VCaP (cell line): ENCODE measurements around the gene PRKG2.
"Not testable (repeated sequence)": the region's sequence is repeated elsewhere in the genome, so short reads cannot be mapped to it uniquely, and the experiment has no call there.

Source experiments
- H3K27ac ChIP-seq: fragments of 450-650 bp; 2 replicates; pipeline ENCODE4 v1.5.1; 2017
- CTCF ChIP-seq: fragments of 450-650 bp; conservative IDR thresholded peaks from 2 replicates; pipeline ENCODE4 v1.5.1; 2017; ENCODE audit warnings: mild to moderate bottlenecking, moderate library complexity

The PRKG2 gene

DNA sequence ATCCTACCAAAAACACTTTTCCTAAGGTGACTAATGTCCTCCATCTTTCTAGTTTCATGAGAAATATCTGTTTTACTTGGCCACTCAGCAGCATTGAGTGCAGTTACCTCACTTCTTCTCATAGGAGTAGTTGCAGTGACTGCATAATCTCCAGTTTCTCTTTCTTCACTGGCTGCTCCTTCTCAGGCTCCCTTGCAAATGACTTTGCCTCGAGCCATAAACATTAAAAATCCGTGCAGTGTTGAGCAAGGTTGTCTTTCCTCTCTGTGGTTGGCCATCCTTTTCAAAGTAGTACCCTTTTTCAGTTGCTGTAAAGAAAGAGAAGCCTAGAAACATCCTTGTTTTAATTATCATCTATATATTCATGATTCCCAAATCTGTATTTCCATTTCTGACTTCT is 10.2 kb upstream of the PRKG2 start:
- no peak for TF ChIP-seq CTCF
- no peak overlapping the region for H3K27ac ChIP-seq

GRCh38 chr4:81222082-81222472 is 7.1 kb upstream of the PRKG2 start:
- not testable (repeated sequence) for H3K27ac ChIP-seq

- TF ChIP-seq CTCF = no peak
- H3K27ac ChIP-seq = no peak overlapping the region
Observed at GRCh38 chr4:81221303-81222081, 6.5 kb upstream of the PRKG2 start.

DNA sequence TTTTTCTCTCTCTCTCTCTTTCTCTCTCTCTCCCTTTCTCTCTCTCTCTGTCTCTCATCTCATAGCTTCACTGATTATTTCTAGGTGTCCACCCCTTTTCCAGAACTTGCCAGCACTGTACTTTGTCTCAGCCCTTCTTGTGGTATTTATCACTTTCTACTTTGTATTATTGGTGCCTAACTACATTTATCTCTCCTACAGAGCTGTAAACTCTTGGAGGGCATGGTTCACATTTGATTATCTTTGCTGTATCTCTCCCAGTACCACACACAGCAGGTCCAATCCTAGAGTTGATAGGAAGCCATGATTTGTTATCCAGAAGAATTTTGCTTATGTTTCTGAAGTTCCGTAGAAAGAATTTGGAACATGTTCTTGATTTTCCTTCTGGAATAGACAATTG is 5.2 kb upstream of the PRKG2 start:
- H3K27ac ChIP-seq = no peak overlapping the region
- TF ChIP-seq CTCF = no peak

GRCh38 chr4:81218206-81218605 is 3.2 kb upstream of the PRKG2 start:
- no peak for TF ChIP-seq CTCF
- H3K27ac ChIP-seq = no peak overlapping the region

DNA sequence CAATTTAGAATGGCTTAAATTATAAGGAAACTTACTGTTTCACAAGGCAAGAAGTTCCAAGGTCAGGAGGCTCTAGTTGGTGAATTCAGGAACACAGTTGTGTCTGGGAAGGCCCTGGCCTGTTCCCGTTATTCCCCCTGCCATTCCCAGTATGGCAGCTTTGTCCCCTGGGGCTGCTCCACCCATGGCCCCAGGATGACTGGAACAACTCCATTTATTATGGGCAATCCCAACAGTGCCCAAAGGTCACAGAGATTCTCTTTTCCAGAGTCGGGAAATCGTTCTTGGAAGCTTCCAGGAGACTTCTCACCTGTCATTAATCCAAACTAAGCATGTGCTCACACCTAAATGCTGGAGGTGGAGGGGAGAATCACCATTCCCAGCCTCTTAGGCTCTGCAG is 2.8 kb upstream of the PRKG2 start:
- no peak for TF ChIP-seq CTCF
- no peak overlapping the region for H3K27ac ChIP-seq

- peak; percentile 29 for TF ChIP-seq CTCF
- no peak overlapping the region for H3K27ac ChIP-seq
Observed at GRCh38 chr4:81215931-81216330, 909 bp upstream of the PRKG2 start.

DNA sequence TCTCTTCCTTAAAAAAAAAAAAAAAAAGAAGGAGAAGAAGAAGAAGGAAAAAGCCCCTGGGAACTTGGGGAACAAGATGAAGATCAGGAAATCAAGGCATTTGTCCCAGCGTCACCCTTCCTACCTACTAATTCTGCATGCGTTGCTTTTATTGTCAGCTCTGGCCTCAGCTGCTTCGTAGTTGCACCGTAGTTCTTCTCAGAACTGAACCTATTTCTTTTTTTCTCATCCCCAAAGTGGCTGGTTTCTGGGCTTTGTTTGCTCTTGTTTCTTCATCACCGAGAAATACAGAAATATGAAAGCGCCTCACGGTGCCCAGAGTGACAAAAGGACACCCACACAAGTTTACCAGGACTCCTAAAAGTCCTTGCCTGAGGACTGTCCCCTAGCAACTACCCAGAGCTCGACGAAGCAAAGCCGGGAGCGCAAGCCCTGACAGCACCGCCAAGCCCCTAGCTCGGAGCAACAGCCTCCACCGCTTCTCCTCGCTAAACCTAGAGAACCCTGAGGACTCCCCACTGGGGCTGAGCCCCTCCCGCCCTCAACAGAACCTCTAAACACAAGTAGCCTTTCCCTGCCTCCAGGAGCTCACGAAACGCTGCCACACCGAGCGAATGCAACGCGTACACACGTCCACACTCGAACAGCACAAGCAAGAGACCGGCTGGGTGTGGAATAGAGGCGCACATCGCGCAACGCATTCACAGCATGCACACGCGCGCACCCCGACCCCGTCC is 710 bp downstream of the PRKG2 start:
- no peak for TF ChIP-seq CTCF
- H3K27ac ChIP-seq = peak overlapping the region; percentile 36; the same call in 1 of the 2 replicates
